CD14-positive monocyte (primary cell): ENCODE measurements around the gene PFKL. TPM values are rescaled to one million over a fixed set of nuclear protein-coding genes. Genes with fewer than 3 reads are reported as not detected.

Source experiments
- DNase-seq, 3 donors: peaks; one replicate each; pipeline ENCODE4 v3.0.0-alpha.2; 2011 to 2022
- H2AFZ ChIP-seq: 2 replicates; pipeline ENCODE4 v1.6.0; 2012; ENCODE audit warnings: mild to moderate bottlenecking, low read depth, low read length, inconsistent platforms; ENCODE audit not compliant: insufficient read depth, poor library complexity, severe bottlenecking
- H3K27ac ChIP-seq, 2 donors: 1 replicate in 1 of 2; 2 replicates in 1 of 2; pipeline ENCODE4 v1.5.1; 2012 to 2013; ENCODE audit warnings: low read length in 2 of 2, control low read depth in 1 of 2, inconsistent platforms in 1 of 2, low read depth in 1 of 2, mild to moderate bottlenecking in 1 of 2
- H3K27me3 ChIP-seq, 2 donors: one replicate each; pipeline versions ENCODE4 v1.6.0 to v1.6.1; 2011 to 2013; ENCODE audit warnings: low read length in 2 of 2; ENCODE audit not compliant: control insufficient read depth in 2 of 2, insufficient read depth in 2 of 2
- H3K36me3 ChIP-seq, 2 donors: replicated peaks in 1 of 2; 1 replicate in 1 of 2; 2 replicates in 1 of 2; pipeline versions ENCODE4 v1.5.1 to v1.6.1; 2012 to 2013; ENCODE audit warnings: low read length in 2 of 2, control low read depth in 1 of 2, inconsistent platforms in 1 of 2, mild to moderate bottlenecking in 1 of 2; ENCODE audit not compliant: insufficient read depth in 2 of 2, control insufficient read depth in 1 of 2
- H3K4me1 ChIP-seq, 2 donors: 1 replicate in 1 of 2; 2 replicates in 1 of 2; pipeline versions ENCODE4 v1.5.1 to v1.6.1; 2012 to 2013; ENCODE audit warnings: low read length in 2 of 2, control low read depth in 1 of 2, inconsistent platforms in 1 of 2, mild to moderate bottlenecking in 1 of 2, moderate library complexity in 1 of 2; ENCODE audit not compliant: insufficient read depth in 2 of 2, control insufficient read depth in 1 of 2
- H3K4me2 ChIP-seq: replicated peaks from 2 replicates; pipeline ENCODE3; 2012; ENCODE audit warnings: low read length, moderate library complexity, mild to moderate bottlenecking; ENCODE audit not compliant: poor library complexity, severe bottlenecking; ENCODE audit errors: extremely low read depth
- H3K4me3 ChIP-seq, 3 experiments: fragments of 200-600 bp in 1 of 3; sonication (generic) in 1 of 3; replicated peaks in 1 of 3; 1 replicate in 2 of 3; 2 replicates in 1 of 3; pipeline ENCODE4 v1.5.1; 2011 to 2013; ENCODE audit warnings: low read length in 3 of 3, mild to moderate bottlenecking in 3 of 3, control low read depth in 2 of 3, low read depth in 2 of 3, inconsistent platforms in 1 of 3, moderate library complexity in 1 of 3
- H3K79me2 ChIP-seq: 2 replicates; pipeline ENCODE4 v1.6.0; 2012; ENCODE audit warnings: mild to moderate bottlenecking, control low read depth, inconsistent platforms, low read length, moderate library complexity; ENCODE audit not compliant: insufficient read depth
- H3K9ac ChIP-seq: 2 replicates; pipeline ENCODE4 v1.6.0; 2017; ENCODE audit warnings: low read length, mild to moderate bottlenecking; ENCODE audit not compliant: insufficient read depth, poor library complexity, severe bottlenecking
- H3K9me3 ChIP-seq, 2 donors: replicated peaks in 1 of 2; 1 replicate in 1 of 2; 2 replicates in 1 of 2; pipeline versions ENCODE4 v1.5.1 to v1.6.1; 2012 to 2013; ENCODE audit warnings: low read length in 2 of 2, control low read depth in 1 of 2; ENCODE audit not compliant: control insufficient read depth in 1 of 2, insufficient read depth in 1 of 2
- H4K20me1 ChIP-seq: 2 replicates; pipeline ENCODE4 v1.6.0; 2012; ENCODE audit warnings: mild to moderate bottlenecking, low read length, control low read depth, moderate library complexity; ENCODE audit not compliant: insufficient read depth
- H3K27ac Mint-ChIP-seq, 7 donors: one replicate each; pipeline ENCODE4 v1.8.0; 2020; ENCODE audit warnings: mild to moderate bottlenecking in 7 of 7, mixed read lengths in 7 of 7, moderate library complexity in 6 of 7, inconsistent platforms in 2 of 7
- H3K27me3 Mint-ChIP-seq, 3 donors: one replicate each; pipeline ENCODE4 v1.8.0; 2021 to 2022; ENCODE audit warnings: low read depth in 3 of 3, mild to moderate bottlenecking in 3 of 3, mixed read lengths in 3 of 3, moderate library complexity in 3 of 3, inconsistent platforms in 1 of 3
- H3K36me3 Mint-ChIP-seq, 2 donors: one replicate each; pipeline ENCODE4 v1.8.0; 2020; ENCODE audit warnings: mixed read lengths in 2 of 2, inconsistent platforms in 1 of 2, mild to moderate bottlenecking in 1 of 2
- H3K4me1 Mint-ChIP-seq: one replicate; pipeline ENCODE4 v1.8.0; 2020; ENCODE audit warnings: mild to moderate bottlenecking, mixed read lengths
- H3K4me3 Mint-ChIP-seq, 2 donors: one replicate each; pipeline ENCODE4 v1.8.0; 2020; ENCODE audit warnings: mild to moderate bottlenecking in 2 of 2, mixed read lengths in 2 of 2, moderate library complexity in 1 of 2
- H3K9me3 Mint-ChIP-seq, 7 donors: one replicate each; pipeline ENCODE4 v1.8.0; 2020 to 2022; ENCODE audit warnings: mixed read lengths in 7 of 7, mild to moderate bottlenecking in 6 of 7, moderate library complexity in 6 of 7, inconsistent platforms in 2 of 7
- CTCF ChIP-seq: fragments of 200-600 bp; IDR thresholded peaks from one replicate; pipeline ENCODE4 v1.8.0; 2022; ENCODE audit warnings: antibody characterized with exemption, mild to moderate bottlenecking
- WGBS: methylation state at CpG from one replicate; pipeline ENCODE4 v1.1.5; 2013; ENCODE audit warnings: missing lambda C conversion rate; ENCODE audit not compliant: insufficient coverage; 5-methylcytosine and 5-hydroxymethylcytosine counted together
- intact Hi-C, 2 donors: fragments of 100-400 bp; cut with micrococcal nuclease; formaldehyde crosslinking; loops; one replicate each; pipeline versions ENCODE4 v1.15.0 to v1.15.1; 2023
- polyA plus RNA-seq, 3 donors: library from polyadenylated mRNA; depleted of rRNA in 1 of 3; unstranded in 2 of 3; stranded (reverse) in 1 of 3; fragments of 300-500 nt in 2 of 3; fragments of >200 nt in 1 of 3; fragmentation: Illumina TruSeq in 2 of 3; gene quantifications; 1 replicate in 2 of 3; 2 replicates in 1 of 3; pipeline ENCODE4 v1.2.3, GENCODE V29; 2012 to 2021

The PFKL gene
- polyA plus RNA-seq, 3 donors = 105 to 133 (median 113) TPM

GRCh38 chr21:44271558-44272283 lies 28.1 kb upstream of the PFKL start:
- TF ChIP-seq CTCF = no peak
- no peak for DNase-seq
- no peaks in the 10 kb centered on the region for H3K9me3 ChIP-seq
- H3K9ac ChIP-seq = no peak overlapping the region
- Mint-ChIP-seq H3K27ac (no peak overlapping the region), H3K4me3 (no peak overlapping the region), H3K4me1 (peaks cover 2% of the 10 kb centered on the region), H3K27me3 (peaks cover 0 to 6% (median 3%) of the 10 kb centered on the region in 3 donors), H3K9me3 (peaks cover 0 to 2% (median 0%) of the 10 kb centered on the region in 7 donors), H3K36me3 (no peaks in the 10 kb centered on the region)
- H3K27me3 ChIP-seq = no peaks in the 10 kb centered on the region
- no peaks in the 10 kb centered on the region for H4K20me1 ChIP-seq
- 94% methylated on average over 14 of the region's 18 CpGs for WGBS
- H2AFZ ChIP-seq = no peak overlapping the region
- H3K4me1 ChIP-seq = no peaks in the 10 kb centered on the region
- H3K27ac ChIP-seq = no peak overlapping the region
- no peaks in the 10 kb centered on the region for H3K36me3 ChIP-seq
- no peaks in the 10 kb centered on the region for H3K79me2 ChIP-seq
- intact Hi-C loops = no loop called here
- no peak overlapping the region for H3K4me3 ChIP-seq
- no peak overlapping the region for H3K4me2 ChIP-seq

DNA sequence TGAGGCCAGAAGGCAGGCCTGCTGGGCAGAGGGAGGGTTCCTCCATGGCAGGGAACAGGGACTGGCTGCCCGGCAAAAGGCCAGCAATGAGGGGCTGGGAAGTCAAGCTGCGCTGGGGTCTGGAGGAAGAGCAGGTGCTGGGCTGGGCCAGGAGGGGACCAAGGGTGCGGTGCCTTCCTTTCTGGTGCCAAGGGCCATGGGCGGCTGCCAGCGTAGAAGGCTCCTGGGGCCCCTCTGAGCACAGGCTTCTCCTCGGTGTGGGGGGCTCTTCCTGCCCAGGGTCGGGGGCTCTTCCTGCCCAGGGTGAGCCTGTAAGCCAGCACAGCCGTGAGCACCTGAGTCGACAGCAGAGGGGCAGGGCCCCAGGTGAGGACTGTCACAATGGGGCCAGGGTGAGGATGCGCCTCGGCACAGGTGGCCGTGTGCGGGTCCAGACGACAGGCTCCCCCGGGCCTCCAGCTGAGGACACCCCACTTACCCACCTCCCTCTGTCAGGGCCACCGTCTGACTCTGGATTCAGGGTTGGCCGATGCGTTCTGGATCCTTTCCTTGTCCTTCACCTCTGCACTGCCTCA lies 27.5 kb upstream of the PFKL start:
- Mint-ChIP-seq H3K27me3 (peaks cover under 1 to 6% (median 4%) of the 10 kb centered on the region in 3 donors), H3K4me1 (peaks cover 2% of the 10 kb centered on the region), H3K27ac (peak overlapping the region in 1 of 7 donors; percentile 54), H3K36me3 (no peaks in the 10 kb centered on the region), H3K9me3 (peaks cover 0 to 2% (median 0%) of the 10 kb centered on the region in 7 donors), H3K4me3 (no peak overlapping the region)
- Histone ChIP-seq H3K4me2 (no peak overlapping the region), H4K20me1 (no peaks in the 10 kb centered on the region), H3K9me3 (no peaks in the 10 kb centered on the region), H3K79me2 (no peaks in the 10 kb centered on the region), H3K9ac (no peak overlapping the region), H3K4me3 (no peak overlapping the region), H3K27me3 (no peaks in the 10 kb centered on the region), H2AFZ (no peak overlapping the region), H3K36me3 (no peaks in the 10 kb centered on the region), H3K4me1 (no peaks in the 10 kb centered on the region), H3K27ac (no peak overlapping the region)
- intact Hi-C loops = no loop called here
- WGBS = 91% methylated on average over 16 of the region's 18 CpGs
- TF ChIP-seq CTCF = no peak
- no peak for DNase-seq
